Nephron (organoid): ENCODE results near the gene TMCC3.
A peak's percentile ranks its signal among the peaks of the same experiment; 100 is the strongest.

Source experiments
- H3K27ac Mint-ChIP-seq, 3 experiments: 2 replicates each; pipeline ENCODE4 v1.8.0; 2020; ENCODE audit warnings: mixed read lengths in 3 of 3, mild to moderate bottlenecking in 2 of 3, moderate library complexity in 1 of 3
- H3K27me3 Mint-ChIP-seq: 2 replicates; pipeline ENCODE4 v1.8.0; 2021; ENCODE audit warnings: low read depth, mild to moderate bottlenecking, moderate library complexity, mixed read lengths
- H3K36me3 Mint-ChIP-seq: 2 replicates; pipeline ENCODE4 v1.8.0; 2020; ENCODE audit warnings: low read depth, mixed read lengths
- H3K4me1 Mint-ChIP-seq: 2 replicates; pipeline ENCODE4 v1.8.0; 2020; ENCODE audit warnings: mixed read lengths
- H3K4me3 Mint-ChIP-seq, 3 experiments: 2 replicates each; pipeline ENCODE4 v1.8.0; 2020; ENCODE audit warnings: mild to moderate bottlenecking in 3 of 3, mixed read lengths in 3 of 3, moderate library complexity in 2 of 3
- H3K9me3 Mint-ChIP-seq: 2 replicates; pipeline ENCODE4 v1.8.0; 2020; ENCODE audit warnings: mixed read lengths
- CTCF ChIP-seq, 3 experiments: fragments of 200-600 bp; sonication (generic); IDR thresholded peaks; one replicate each; pipeline ENCODE4 v1.5.0; 2021; ENCODE audit warnings: antibody characterized with exemption in 3 of 3; ENCODE audit not compliant: unreplicated experiment in 3 of 3

TMCC3 gene

DNA sequence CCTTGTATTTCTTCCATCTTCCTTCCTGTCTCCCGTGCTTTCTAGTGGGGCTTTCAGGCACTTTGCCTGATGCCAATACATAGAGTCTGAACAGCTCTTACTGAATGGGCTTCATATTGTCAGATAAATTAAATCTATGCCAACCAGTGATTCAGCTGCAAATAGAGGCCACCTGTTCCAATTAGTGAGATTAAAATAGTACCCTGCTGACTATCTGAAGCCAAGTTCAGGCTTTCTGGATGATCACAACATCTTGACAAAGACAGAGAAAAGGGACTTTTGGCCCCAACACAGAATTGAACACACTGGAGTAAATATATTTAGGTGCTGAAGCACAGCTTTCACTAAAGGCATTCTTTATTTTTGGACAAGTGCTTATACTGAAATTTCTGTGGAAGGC, 11.8 kb downstream of the TMCC3 start:
- TF ChIP-seq CTCF (IDR thresholded peaks at IDR 0.05; ENCODE audit: unreplicated experiment in 3 of 3): no peak
- Mint-ChIP-seq H3K9me3 (no peaks in the 10 kb centered on the region), H3K4me1 (peaks cover 59% of the 10 kb centered on the region), H3K36me3 (peaks cover 14% of the 10 kb centered on the region), H3K27me3 (peaks cover 5% of the 10 kb centered on the region), H3K4me3 (no peak overlapping the region), H3K27ac (peak overlapping the region in 2 of 3 experiments; percentile 8 to 11)

DNA sequence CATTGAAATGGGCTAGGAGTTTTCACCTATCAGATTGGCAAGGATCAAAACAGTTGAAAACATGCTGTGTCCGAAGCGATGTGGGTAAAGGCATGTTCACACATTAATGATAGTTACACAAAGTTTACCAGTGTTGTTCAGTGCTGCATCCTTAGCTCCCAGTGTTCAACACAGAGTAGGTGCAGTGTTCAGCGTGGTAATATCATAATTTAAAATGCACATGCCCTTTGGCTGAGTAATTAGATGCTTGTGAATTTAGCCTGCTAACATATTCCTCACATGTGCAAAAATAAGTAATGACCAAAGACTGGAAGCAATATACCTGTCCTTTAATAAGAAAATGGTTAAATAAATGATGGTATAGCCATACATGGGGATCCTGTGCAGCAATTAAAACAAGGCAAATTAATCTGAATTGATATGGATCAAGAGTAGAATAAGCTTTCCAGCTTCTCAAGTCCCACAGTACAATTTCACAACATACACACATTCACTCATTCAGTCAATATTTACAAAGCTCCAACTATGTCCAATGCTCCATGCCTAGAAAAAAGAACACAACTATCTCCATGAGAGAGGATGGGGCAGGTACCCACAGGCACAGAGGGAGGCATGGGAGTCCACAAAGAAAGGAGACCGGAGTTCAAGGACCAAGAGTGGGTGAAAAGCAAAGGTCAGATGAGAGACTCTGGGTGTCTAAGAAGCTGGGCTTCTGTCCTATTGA, 12.8 kb downstream of the TMCC3 start:
- no peak for TF ChIP-seq CTCF (IDR thresholded peaks at IDR 0.05; ENCODE audit: unreplicated experiment in 3 of 3)
- peaks cover 11% of the 10 kb centered on the region for H3K36me3 Mint-ChIP-seq
- H3K27me3 Mint-ChIP-seq: peaks cover 5% of the 10 kb centered on the region
- peaks cover 61% of the 10 kb centered on the region for H3K4me1 Mint-ChIP-seq
- no peaks in the 10 kb centered on the region for H3K9me3 Mint-ChIP-seq
- no peak overlapping the region for H3K4me3 Mint-ChIP-seq
- peak overlapping the region; percentile 7 to 27 (median 16) for H3K27ac Mint-ChIP-seq

- Mint-ChIP-seq H3K27ac (peak overlapping the region; percentile 63 to 69 (median 68)), H3K36me3 (peaks cover 8% of the 10 kb centered on the region), H3K27me3 (peaks cover 5% of the 10 kb centered on the region), H3K9me3 (no peaks in the 10 kb centered on the region), H3K4me3 (no peak overlapping the region), H3K4me1 (peaks cover 61% of the 10 kb centered on the region)
- no peak for TF ChIP-seq CTCF (IDR thresholded peaks at IDR 0.05; ENCODE audit: unreplicated experiment in 3 of 3)
Observed at GRCh38 chr12:94636462-94637085, 13.8 kb downstream of the TMCC3 start.

GRCh38 chr12:94634717-94635116, 15.6 kb downstream of the TMCC3 start:
- H3K4me3 Mint-ChIP-seq: no peak overlapping the region
- H3K27me3 Mint-ChIP-seq: peaks cover 5% of the 10 kb centered on the region
- TF ChIP-seq CTCF (IDR thresholded peaks at IDR 0.05; ENCODE audit: unreplicated experiment in 3 of 3): no peak
- H3K36me3 Mint-ChIP-seq: peaks cover 2% of the 10 kb centered on the region
- peak overlapping the region; percentile 65 to 83 (median 80) for H3K27ac Mint-ChIP-seq
- H3K4me1 Mint-ChIP-seq: peaks cover 60% of the 10 kb centered on the region
- H3K9me3 Mint-ChIP-seq: no peaks in the 10 kb centered on the region

DNA sequence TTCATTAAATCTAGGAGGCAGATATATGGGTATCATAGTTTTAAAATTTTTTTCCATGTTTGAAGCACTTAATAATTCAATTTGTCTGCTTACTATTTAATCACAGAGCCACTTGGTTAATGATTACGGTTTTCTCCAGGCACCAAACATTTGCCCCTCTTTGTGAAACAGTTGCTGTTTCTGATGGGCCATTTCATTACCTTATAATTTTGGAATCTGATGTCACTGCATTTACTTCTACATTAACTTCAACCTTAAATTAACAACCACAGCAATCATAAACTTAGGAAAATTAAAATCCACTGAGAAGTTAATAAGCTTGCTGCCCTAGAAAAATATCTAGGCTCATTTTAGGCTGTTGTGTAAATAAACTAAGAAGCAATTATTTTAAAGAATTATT, 17.0 kb downstream of the TMCC3 start:
- H3K27ac Mint-ChIP-seq: peak overlapping the region; percentile 64 to 88 (median 74)
- TF ChIP-seq CTCF (IDR thresholded peaks at IDR 0.05; ENCODE audit: unreplicated experiment in 3 of 3): no peak
- no peaks in the 10 kb centered on the region for H3K36me3 Mint-ChIP-seq
- peaks cover 58% of the 10 kb centered on the region for H3K4me1 Mint-ChIP-seq
- no peak overlapping the region for H3K4me3 Mint-ChIP-seq
- no peaks in the 10 kb centered on the region for H3K9me3 Mint-ChIP-seq
- H3K27me3 Mint-ChIP-seq: peaks cover 5% of the 10 kb centered on the region
